ENCODE measurements around the gene SLC9A2.

GRCh38 chr2:102637358-102637757, 18.0 kb downstream of the SLC9A2 start:
- TF ChIP-seq CTCF (IDR thresholded peaks at IDR 0.05) (no peak), POLR2A (IDR thresholded peaks at IDR 0.05) (no peak)

Measured in sigmoid colon (tissue), 3 donors.